ENCODE measurements around the gene IFNAR1.

Gene IFNAR1

GRCh38 chr21:33286600-33287456 is 37.9 kb upstream of the IFNAR1 start:
- in situ Hi-C loops (cut with MboI; ENCODE audit: low sequenced_read_pairs, unreplicated experiment), result no loop called here
- DNase-seq (ENCODE audit: low spot score), result no peak

DNA sequence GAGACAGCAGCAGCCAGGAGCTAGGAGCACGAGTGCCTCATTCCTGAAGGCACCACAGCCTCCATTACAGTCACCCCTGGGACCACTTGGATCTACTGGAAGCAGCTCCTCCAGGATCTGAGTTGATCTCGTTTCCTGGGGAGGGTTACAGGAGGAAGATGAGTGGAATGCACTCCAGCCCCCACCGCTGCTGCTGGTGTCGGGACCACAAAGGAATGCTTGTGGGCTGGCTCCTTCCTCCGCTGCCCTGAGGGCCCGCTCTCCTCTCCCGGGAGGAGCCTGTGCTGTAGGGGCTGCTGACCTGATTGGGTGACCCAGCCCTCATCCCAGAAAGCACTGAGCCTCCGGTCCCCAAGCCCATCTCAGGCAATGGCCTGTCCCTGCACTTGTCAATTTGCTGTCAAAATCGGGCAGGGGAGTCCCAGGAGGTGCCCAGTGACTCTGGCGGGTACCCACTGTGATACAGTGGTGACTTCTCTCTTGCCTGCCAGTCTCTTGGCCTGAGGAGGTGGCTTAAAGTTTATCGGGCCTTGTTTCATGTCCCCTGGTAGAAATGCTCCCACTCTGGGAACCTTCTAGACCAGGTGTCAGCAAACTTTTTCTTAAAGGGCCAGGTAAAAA is 35.5 kb upstream of the IFNAR1 start:
- in situ Hi-C loops (cut with MboI; ENCODE audit: low sequenced_read_pairs, unreplicated experiment), result no loop called here
- TF ChIP-seq, protein P1, sequence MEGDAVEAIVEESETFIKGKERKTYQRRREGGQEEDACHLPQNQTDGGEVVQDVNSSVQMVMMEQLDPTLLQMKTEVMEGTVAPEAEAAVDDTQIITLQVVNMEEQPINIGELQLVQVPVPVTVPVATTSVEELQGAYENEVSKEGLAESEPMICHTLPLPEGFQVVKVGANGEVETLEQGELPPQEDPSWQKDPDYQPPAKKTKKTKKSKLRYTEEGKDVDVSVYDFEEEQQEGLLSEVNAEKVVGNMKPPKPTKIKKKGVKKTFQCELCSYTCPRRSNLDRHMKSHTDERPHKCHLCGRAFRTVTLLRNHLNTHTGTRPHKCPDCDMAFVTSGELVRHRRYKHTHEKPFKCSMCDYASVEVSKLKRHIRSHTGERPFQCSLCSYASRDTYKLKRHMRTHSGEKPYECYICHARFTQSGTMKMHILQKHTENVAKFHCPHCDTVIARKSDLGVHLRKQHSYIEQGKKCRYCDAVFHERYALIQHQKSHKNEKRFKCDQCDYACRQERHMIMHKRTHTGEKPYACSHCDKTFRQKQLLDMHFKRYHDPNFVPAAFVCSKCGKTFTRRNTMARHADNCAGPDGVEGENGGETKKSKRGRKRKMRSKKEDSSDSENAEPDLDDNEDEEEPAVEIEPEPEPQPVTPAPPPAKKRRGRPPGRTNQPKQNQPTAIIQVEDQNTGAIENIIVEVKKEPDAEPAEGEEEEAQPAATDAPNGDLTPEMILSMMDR (IDR thresholded peaks at IDR 0.05; ENCODE audit: borderline replicate concordance, control extremely low read depth, extremely low read depth, insufficient read depth, missing control alignments), result no peak
- DNase-seq (ENCODE audit: low spot score), result no peak

More at GRCh38 chr21:33286600-33287456, 37.9 kb upstream of the IFNAR1 start:
- TF ChIP-seq, protein P1 (IDR thresholded peaks at IDR 0.05; ENCODE audit: borderline replicate concordance, control extremely low read depth, extremely low read depth, insufficient read depth, missing control alignments), result no peak

DNA sequence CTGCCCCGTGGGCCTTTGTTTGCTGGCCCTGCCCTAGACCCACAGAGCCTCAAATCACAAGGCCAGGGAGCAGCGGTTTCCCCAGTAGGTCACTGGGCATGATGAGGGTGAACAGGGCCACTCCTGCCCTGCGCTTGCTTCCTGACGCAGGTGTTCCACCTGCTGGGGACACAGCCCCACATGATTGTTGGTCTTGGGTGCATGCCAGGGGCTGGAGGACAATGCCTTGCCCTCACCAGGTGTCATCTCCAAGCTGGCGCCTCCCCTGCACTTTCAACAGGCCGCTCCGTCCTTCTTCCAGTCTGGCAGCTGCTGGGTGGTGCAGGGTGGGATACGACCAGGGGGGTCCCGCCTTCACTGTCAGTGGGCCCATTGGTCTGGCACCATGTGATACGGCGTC is 34.3 kb upstream of the IFNAR1 start:
- in situ Hi-C loops (cut with MboI; ENCODE audit: low sequenced_read_pairs, unreplicated experiment), result no loop called here
- TF ChIP-seq, protein P1 (IDR thresholded peaks at IDR 0.05; ENCODE audit: borderline replicate concordance, control extremely low read depth, extremely low read depth, insufficient read depth, missing control alignments), result no peak
- DNase-seq (ENCODE audit: low spot score), result no peak

DNA sequence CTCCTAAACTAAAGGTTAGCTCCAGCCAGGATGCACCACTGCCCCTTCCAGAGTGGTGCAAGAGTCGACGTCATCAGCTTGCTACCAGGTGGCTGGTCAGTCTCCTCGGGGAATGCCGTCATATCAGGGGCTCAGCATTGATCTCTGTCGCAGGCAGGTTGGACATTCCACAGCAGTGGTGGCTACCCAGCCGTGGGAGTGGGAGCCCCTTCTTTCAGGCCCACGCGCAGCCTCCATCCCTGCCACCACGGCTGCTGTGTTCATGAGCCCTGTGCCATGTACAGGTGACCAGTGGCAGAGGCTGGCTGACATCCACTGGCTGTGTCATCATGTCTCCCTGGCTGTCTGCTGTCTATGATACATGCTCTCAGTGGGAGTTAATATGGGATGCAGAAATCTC is 33.1 kb upstream of the IFNAR1 start:
- in situ Hi-C loops (cut with MboI; ENCODE audit: low sequenced_read_pairs, unreplicated experiment), result no loop called here
- TF ChIP-seq, protein P1 (IDR thresholded peaks at IDR 0.05; ENCODE audit: borderline replicate concordance, control extremely low read depth, extremely low read depth, insufficient read depth, missing control alignments), result no peak
- DNase-seq (ENCODE audit: low spot score), result no peak

- DNase-seq (ENCODE audit: low spot score), result no peak
- TF ChIP-seq, protein P1 (IDR thresholded peaks at IDR 0.05; ENCODE audit: borderline replicate concordance, control extremely low read depth, extremely low read depth, insufficient read depth, missing control alignments), result no peak
- in situ Hi-C loops (cut with MboI; ENCODE audit: low sequenced_read_pairs, unreplicated experiment), result no loop called here
Observed at GRCh38 chr21:33292724-33293123, 32.0 kb upstream of the IFNAR1 start.

DNA sequence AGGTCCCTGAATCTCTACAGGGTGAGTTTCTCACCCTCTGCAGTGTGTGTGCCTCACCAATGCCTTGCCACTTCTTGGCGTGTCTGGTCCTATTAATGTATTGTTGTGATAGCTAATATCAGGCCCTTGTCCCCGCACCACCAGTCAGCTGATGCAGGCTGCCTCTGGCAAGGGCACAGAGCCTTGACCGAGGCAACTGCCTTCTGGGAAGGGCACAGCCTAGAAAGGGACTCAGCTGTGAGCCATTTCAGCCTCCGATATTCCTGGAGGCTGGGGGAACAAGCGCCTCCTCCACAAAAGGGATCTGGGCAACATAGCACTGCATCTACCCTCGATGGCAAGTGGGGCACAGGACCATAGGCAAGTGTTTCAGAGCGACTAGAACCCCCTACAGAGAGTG is 31.6 kb upstream of the IFNAR1 start:
- no peak for DNase-seq (ENCODE audit: low spot score)
- TF ChIP-seq, protein P1 (IDR thresholded peaks at IDR 0.05; ENCODE audit: borderline replicate concordance, control extremely low read depth, extremely low read depth, insufficient read depth, missing control alignments), result no peak
- in situ Hi-C loops (cut with MboI; ENCODE audit: low sequenced_read_pairs, unreplicated experiment), result no loop called here
